Neural cell (in vitro differentiated cells): Measurements from ENCODE around the gene PDE3A. TPM values are rescaled to one million over a fixed set of nuclear protein-coding genes. Genes with fewer than 3 reads are reported as not detected.

Experiments used
- H2AFZ ChIP-seq: fragments of 200-600, 300-800 bp; sonication (generic), shearing (Covaris generic); 2 replicates; pipeline ENCODE4 v1.6.0; 2014; ENCODE audit warnings: low read depth, mild to moderate bottlenecking, antibody characterized with exemption, low read length, moderate library complexity
- H3F3A ChIP-seq: fragments of 200-600 bp; shearing (Covaris generic); 2 replicates; pipeline ENCODE4 v1.6.1; 2016; ENCODE audit warnings: mild to moderate bottlenecking, moderate library complexity, mixed read lengths, antibody characterized with exemption, low read length; ENCODE audit not compliant: insufficient read depth, poor library complexity, severe bottlenecking
- H3K27ac ChIP-seq: fragments of 200-600, 300-800 bp; sonication (generic), shearing (Covaris generic); 2 replicates; pipeline ENCODE4 v1.5.1; 2014; ENCODE audit warnings: mild to moderate bottlenecking, low read length, moderate library complexity
- H3K27me3 ChIP-seq: fragments of 300-800, 200-600 bp; sonication (generic), shearing (Covaris generic); 2 replicates; pipeline ENCODE4 v1.6.0; 2014; ENCODE audit warnings: mild to moderate bottlenecking, low read depth, low read length, moderate library complexity; ENCODE audit not compliant: insufficient read depth
- H3K36me3 ChIP-seq: fragments of 300-800, 200-600 bp; sonication (generic), shearing (Covaris generic); 2 replicates; pipeline ENCODE4 v1.5.1; 2014; ENCODE audit warnings: mild to moderate bottlenecking, antibody characterized with exemption, low read length, moderate library complexity; ENCODE audit not compliant: insufficient read depth
- H3K4me2 ChIP-seq: fragments of 300-800, 200-600 bp; sonication (generic), shearing (Covaris generic); 2 replicates; pipeline ENCODE4 v1.6.0; 2014; ENCODE audit warnings: mild to moderate bottlenecking, low read length
- H3K4me3 ChIP-seq: fragments of 300-800, 200-600 bp; sonication (generic), shearing (Covaris generic); 2 replicates; pipeline ENCODE4 v1.5.1; 2014; ENCODE audit warnings: mild to moderate bottlenecking, low read length, moderate library complexity
- H3K79me2 ChIP-seq: fragments of 200-600 bp; shearing (Covaris generic); replicated peaks from 2 replicates; pipeline ENCODE4 v1.6.0; 2014; ENCODE audit warnings: mild to moderate bottlenecking, low read length, moderate library complexity; ENCODE audit not compliant: insufficient read depth
- H3K9ac ChIP-seq: fragments of 300-800, 200-600 bp; sonication (generic), shearing (Covaris generic); 2 replicates; pipeline ENCODE4 v1.6.1; 2016; ENCODE audit warnings: mild to moderate bottlenecking, low read length, mixed read lengths
- H3K9me2 ChIP-seq: fragments of 200-600 bp; shearing (Covaris generic); 2 replicates; pipeline ENCODE4 v1.6.1; 2016; ENCODE audit warnings: mild to moderate bottlenecking, low read length, mixed read lengths; ENCODE audit not compliant: insufficient read depth
- H3K9me3 ChIP-seq: fragments of 200-600, 300-800 bp; sonication (generic), shearing (Covaris generic); 2 replicates; pipeline ENCODE4 v1.6.1; 2016; ENCODE audit warnings: mild to moderate bottlenecking, mixed run types, low read length, moderate library complexity, mixed read lengths
- H4K20me1 ChIP-seq: fragments of 200-600 bp; shearing (Covaris generic); 2 replicates; pipeline ENCODE4 v1.6.1; 2016; ENCODE audit warnings: mild to moderate bottlenecking, mixed run types; ENCODE audit not compliant: insufficient read depth
- CTCF ChIP-seq: fragments of 450-650 bp; IDR thresholded peaks from 2 replicates; pipeline ENCODE4 v1.5.1; 2014; ENCODE audit warnings: antibody characterized with exemption, mild to moderate bottlenecking, moderate library complexity; ENCODE audit not compliant: poor library complexity, severe bottlenecking
- EP300 ChIP-seq: fragments of 450-650 bp; conservative IDR thresholded peaks from 2 replicates; pipeline ENCODE4 v1.6.1; 2014; ENCODE audit warnings: antibody characterized with exemption, mild to moderate bottlenecking, moderate library complexity; ENCODE audit not compliant: poor library complexity, severe bottlenecking
- EZH2 ChIP-seq: fragments of 200-600, 300-800 bp; shearing (Covaris generic), sonication (generic); IDR thresholded peaks from 2 replicates; pipeline ENCODE4 v1.6.1; 2014; ENCODE audit warnings: antibody characterized with exemption, low read length, borderline replicate concordance, mild to moderate bottlenecking; ENCODE audit not compliant: insufficient read depth, poor library complexity, severe bottlenecking
- MXI1 ChIP-seq: fragments of 450-650 bp; conservative IDR thresholded peaks from 2 replicates; pipeline ENCODE4 v1.6.1; 2014; ENCODE audit warnings: antibody characterized with exemption, mild to moderate bottlenecking; ENCODE audit not compliant: poor library complexity, severe bottlenecking
- POLR2AphosphoS5 ChIP-seq: IDR thresholded peaks from 2 replicates; pipeline ENCODE4 v1.6.1; 2012
- RAD21 ChIP-seq: fragments of 450-650 bp; conservative IDR thresholded peaks from 2 replicates; pipeline ENCODE4 v1.6.1; 2014; ENCODE audit warnings: antibody characterized with exemption, mild to moderate bottlenecking, moderate library complexity
- REST ChIP-seq: IDR thresholded peaks from 2 replicates; pipeline ENCODE4 v1.6.1; 2012; ENCODE audit warnings: borderline replicate concordance
- SMC3 ChIP-seq: fragments of 450-650 bp; conservative IDR thresholded peaks from 2 replicates; pipeline ENCODE4 v1.6.1; 2014; ENCODE audit warnings: antibody characterized with exemption, mild to moderate bottlenecking, moderate library complexity; ENCODE audit not compliant: poor library complexity
- TAF1 ChIP-seq: IDR thresholded peaks from 2 replicates; pipeline ENCODE4 v1.6.1; 2012; ENCODE audit warnings: low read depth
- polyA plus RNA-seq: library from polyadenylated mRNA; depleted of rRNA; stranded (reverse); fragments of >200 nt; gene quantifications from 2 replicates; pipeline ENCODE4 v1.2.3, GENCODE V29; 2014

PDE3A gene
- polyA plus RNA-seq, 1 donor from 2014 or later: 0.94 TPM

GRCh38 chr12:20350495-20350894 lies 17.8 kb upstream of the PDE3A start:
- TF ChIP-seq EP300 (no peak), SMC3 (no peak), TAF1 (no peak)
- no peaks in the 10 kb centered on the region for H3K79me2 ChIP-seq
- no peaks in the 10 kb centered on the region for H3K36me3 ChIP-seq
- no peaks in the 10 kb centered on the region for H3F3A ChIP-seq
- H4K20me1 ChIP-seq: no peaks in the 10 kb centered on the region
- H3K9me2 ChIP-seq: no peaks in the 10 kb centered on the region
- no peak overlapping the region for H3K27ac ChIP-seq
- no peaks in the 10 kb centered on the region for H3K9me3 ChIP-seq
- no peak overlapping the region for H2AFZ ChIP-seq
- no peak overlapping the region for H3K4me3 ChIP-seq
- H3K4me2 ChIP-seq: no peak overlapping the region
- no peaks in the 10 kb centered on the region for H3K27me3 ChIP-seq
- H3K9ac ChIP-seq: no peak overlapping the region

- no peak overlapping the region for H3K4me2 ChIP-seq
- no peak overlapping the region for H3K9ac ChIP-seq
- no peaks in the 10 kb centered on the region for H4K20me1 ChIP-seq
- no peaks in the 10 kb centered on the region for H3F3A ChIP-seq
- no peak overlapping the region for H3K4me3 ChIP-seq
- no peaks in the 10 kb centered on the region for H3K9me2 ChIP-seq
- H2AFZ ChIP-seq: no peak overlapping the region
- no peaks in the 10 kb centered on the region for H3K9me3 ChIP-seq
- no peak for TF ChIP-seq EP300
- TF ChIP-seq REST: no peak
- no peak for TF ChIP-seq RAD21
- no peak for TF ChIP-seq POLR2AphosphoS5
- TF ChIP-seq EZH2: no peak
- no peak for TF ChIP-seq CTCF
- TF ChIP-seq MXI1: no peak
- TF ChIP-seq TAF1: no peak
- no peak for TF ChIP-seq SMC3
- no peaks in the 10 kb centered on the region for H3K27me3 ChIP-seq
- H3K79me2 ChIP-seq: no peaks in the 10 kb centered on the region
- no peak overlapping the region for H3K27ac ChIP-seq
- no peaks in the 10 kb centered on the region for H3K36me3 ChIP-seq
Measured at GRCh38 chr12:20351406-20351805, 16.9 kb upstream of the PDE3A start.

GRCh38 chr12:20356048-20356447 lies 12.3 kb upstream of the PDE3A start:
- no peaks in the 10 kb centered on the region for H3K27me3 ChIP-seq
- H3K36me3 ChIP-seq: no peaks in the 10 kb centered on the region
- no peak overlapping the region for H3K27ac ChIP-seq
- no peak overlapping the region for H2AFZ ChIP-seq
- no peak overlapping the region for H3K4me3 ChIP-seq
- no peaks in the 10 kb centered on the region for H3F3A ChIP-seq
- TF ChIP-seq SMC3: no peak
- no peak for TF ChIP-seq EZH2
- TF ChIP-seq REST: no peak
- TF ChIP-seq EP300: peak; percentile 89
- no peak for TF ChIP-seq MXI1
- no peak for TF ChIP-seq RAD21
- TF ChIP-seq TAF1: no peak
- peak; percentile 69 for TF ChIP-seq POLR2AphosphoS5
- H4K20me1 ChIP-seq: no peaks in the 10 kb centered on the region
- no peak overlapping the region for H3K4me2 ChIP-seq
- no peaks in the 10 kb centered on the region for H3K9me2 ChIP-seq
- no peaks in the 10 kb centered on the region for H3K79me2 ChIP-seq
- H3K9me3 ChIP-seq: no peaks in the 10 kb centered on the region
- H3K9ac ChIP-seq: no peak overlapping the region
